NCI-H446 (cell line): ENCODE data around the gene CRACDL.
"Not testable (repeated sequence)": the region's sequence is repeated elsewhere in the genome, so short reads cannot be mapped to it uniquely, and the experiment has no call there.

Experiments
- DNase-seq, 2 experiments: peaks; one replicate each; lab custom pipeline; 2025; lab: John Stamatoyannopoulos, UW

Gene CRACDL

GRCh38 chr2:98903767-98904485 lies 32.1 kb downstream of the CRACDL start:
- DNase-seq = no peak

- no peak for DNase-seq
These were observed 33.0 kb downstream of the CRACDL start for GRCh38 chr2:98903064-98903355.

- no peak for DNase-seq
These were observed 33.6 kb downstream of the CRACDL start for GRCh38 chr2:98902209-98903063.

DNA sequence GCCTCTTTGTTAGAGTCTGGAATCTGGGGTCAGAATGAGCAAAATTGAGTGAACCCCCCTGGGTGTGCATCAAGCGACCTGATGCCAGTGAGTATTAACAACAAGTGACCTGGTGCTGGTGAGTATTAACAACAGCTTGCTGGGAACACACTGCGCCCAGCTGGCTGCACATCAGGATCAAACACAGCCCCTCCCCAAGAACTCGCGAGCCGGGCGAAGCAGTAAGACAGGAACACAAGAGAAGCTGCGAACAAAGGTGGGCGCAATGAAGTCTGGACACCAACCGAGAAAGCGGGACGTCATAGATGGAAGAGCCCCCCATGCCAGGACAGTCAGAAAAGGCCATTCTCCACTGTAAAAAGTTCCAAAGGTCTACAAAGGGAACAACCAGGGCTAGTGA lies 34.3 kb downstream of the CRACDL start:
- DNase-seq = no peak

DNA sequence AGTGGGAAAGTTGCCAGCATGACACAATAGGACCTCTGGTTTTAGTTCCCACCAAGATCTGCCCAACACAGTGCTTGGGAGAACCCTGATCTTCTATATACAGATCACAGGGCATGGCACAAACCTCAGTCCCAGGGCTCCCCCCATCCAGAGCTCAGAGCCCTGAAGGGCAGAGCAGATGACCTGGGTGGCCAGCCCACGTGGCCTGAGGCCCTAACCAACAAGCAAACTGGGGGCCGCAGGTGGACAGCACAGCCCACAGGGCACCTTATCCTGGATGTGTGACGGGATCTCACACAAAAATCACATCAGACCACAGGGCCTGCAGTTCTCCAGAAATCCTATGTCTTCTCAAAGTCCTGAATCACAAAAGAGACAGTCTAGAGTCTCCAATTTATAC lies 34.7 kb downstream of the CRACDL start:
- DNase-seq = no peak

DNA sequence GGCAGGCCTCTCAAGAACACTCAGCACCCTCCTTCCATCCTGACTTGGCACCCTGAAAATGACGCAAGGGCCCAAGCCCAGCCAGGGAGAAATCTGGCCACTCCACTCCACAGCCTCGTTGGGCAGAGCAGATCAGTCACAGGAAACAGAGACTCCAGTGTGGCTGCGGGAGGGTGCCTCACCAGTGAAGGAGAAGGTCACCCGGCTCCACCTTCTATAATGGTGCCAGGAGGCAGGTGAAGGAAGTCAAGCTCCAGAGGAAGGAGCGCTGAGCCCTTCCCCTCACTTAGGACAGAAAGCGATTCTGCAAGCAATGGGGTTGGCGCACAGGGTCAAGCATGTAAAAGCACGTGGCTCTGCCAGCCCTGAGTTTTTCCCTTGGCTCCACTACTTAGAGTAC lies 35.3 kb downstream of the CRACDL start:
- DNase-seq = no peak

- DNase-seq = not testable (repeated sequence)
These were observed 36.3 kb downstream of the CRACDL start for GRCh38 chr2:98899703-98900078.

GRCh38 chr2:98899041-98899702 lies 36.9 kb downstream of the CRACDL start:
- no peak for DNase-seq

- no peak for DNase-seq
These were observed 37.6 kb downstream of the CRACDL start for GRCh38 chr2:98898423-98898841.

GRCh38 chr2:98897746-98898145 lies 38.3 kb downstream of the CRACDL start:
- no peak for DNase-seq

GRCh38 chr2:98896944-98897343 lies 39.1 kb downstream of the CRACDL start:
- no peak for DNase-seq

- no peak for DNase-seq
These were observed 39.6 kb downstream of the CRACDL start for GRCh38 chr2:98896416-98896815.

DNA sequence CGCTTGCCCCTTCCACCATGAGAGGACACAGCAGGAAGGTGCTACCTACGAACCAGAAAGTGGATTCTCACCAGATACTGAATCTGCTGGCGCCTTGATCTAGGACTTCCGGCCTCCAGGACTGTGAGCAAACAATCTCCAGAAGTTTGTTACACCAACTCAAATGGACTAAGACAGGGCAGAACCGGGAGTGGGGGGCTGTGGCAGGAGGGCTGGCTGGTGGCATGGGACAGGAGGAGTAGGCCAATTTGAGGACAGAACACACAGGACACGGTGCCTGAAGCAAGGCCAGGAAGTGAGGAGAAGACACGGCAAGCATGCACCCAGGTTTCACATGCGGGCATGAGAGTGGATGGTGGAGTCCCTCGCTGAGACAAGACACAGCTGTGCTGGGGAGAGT lies 40.1 kb downstream of the CRACDL start:
- no peak for DNase-seq

DNA sequence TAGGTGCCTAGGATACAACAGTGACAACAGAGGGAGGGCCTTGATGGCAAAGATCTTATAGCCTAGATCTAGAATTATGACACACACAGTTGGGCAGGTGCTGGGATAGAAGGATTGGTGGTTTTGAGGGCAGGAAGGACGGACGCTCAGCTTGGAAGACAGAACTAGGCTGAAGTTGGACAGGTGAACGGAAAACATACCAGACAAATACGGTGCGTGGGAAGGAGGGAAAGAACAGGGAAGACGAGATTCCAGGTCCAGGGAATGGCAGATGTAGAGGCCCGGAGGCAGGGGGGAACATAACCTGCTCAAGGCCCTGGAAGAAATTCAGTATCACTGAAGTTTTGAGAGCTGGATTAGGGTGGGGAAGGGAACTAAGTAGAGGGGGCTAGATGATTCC lies 40.8 kb downstream of the CRACDL start:
- no peak for DNase-seq

GRCh38 chr2:98894331-98895000 lies 41.6 kb downstream of the CRACDL start:
- no peak for DNase-seq

GRCh38 chr2:98893911-98894321 lies 42.1 kb downstream of the CRACDL start:
- DNase-seq = no peak

GRCh38 chr2:98892871-98893270 lies 43.2 kb downstream of the CRACDL start:
- no peak for DNase-seq

- no peak for DNase-seq
These were observed 44.4 kb downstream of the CRACDL start for GRCh38 chr2:98891591-98891990.

GRCh38 chr2:98886066-98886554 lies 49.9 kb downstream of the CRACDL start:
- no peak for DNase-seq

GRCh38 chr2:98884658-98885057 lies 51.4 kb downstream of the CRACDL start:
- no peak for DNase-seq

DNA sequence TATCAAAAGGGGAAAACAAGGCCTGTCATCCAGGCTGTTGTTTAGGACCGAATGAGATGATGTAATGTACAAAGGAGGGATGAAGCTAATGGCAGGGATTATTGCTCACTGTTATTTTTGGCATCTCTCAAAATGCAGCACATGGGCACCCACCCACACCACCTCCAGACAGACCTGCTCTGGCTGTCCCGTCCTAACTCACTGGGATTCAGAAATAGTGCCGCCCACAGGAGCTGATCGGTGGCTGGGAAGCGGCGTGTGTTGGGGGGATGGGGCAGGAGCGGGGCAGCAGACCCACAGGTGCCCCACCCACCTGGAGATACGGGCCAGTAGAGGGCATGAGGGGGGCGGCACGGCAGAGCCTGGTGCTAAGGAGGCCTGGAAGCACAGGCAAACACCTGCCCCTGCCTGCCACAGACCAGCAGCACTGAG lies 52.2 kb downstream of the CRACDL start:
- no peak for DNase-seq
